ENCODE results near the gene RAPGEF4.

GRCh38 chr2:172829229-172829628 lies 93.6 kb downstream of the RAPGEF4 start:
- no peak for TF ChIP-seq POLR2A (IDR thresholded peaks at IDR 0.05)
- TF ChIP-seq, protein P1, sequence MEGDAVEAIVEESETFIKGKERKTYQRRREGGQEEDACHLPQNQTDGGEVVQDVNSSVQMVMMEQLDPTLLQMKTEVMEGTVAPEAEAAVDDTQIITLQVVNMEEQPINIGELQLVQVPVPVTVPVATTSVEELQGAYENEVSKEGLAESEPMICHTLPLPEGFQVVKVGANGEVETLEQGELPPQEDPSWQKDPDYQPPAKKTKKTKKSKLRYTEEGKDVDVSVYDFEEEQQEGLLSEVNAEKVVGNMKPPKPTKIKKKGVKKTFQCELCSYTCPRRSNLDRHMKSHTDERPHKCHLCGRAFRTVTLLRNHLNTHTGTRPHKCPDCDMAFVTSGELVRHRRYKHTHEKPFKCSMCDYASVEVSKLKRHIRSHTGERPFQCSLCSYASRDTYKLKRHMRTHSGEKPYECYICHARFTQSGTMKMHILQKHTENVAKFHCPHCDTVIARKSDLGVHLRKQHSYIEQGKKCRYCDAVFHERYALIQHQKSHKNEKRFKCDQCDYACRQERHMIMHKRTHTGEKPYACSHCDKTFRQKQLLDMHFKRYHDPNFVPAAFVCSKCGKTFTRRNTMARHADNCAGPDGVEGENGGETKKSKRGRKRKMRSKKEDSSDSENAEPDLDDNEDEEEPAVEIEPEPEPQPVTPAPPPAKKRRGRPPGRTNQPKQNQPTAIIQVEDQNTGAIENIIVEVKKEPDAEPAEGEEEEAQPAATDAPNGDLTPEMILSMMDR (IDR thresholded peaks at IDR 0.05) = no peak
